ENCODE results near the gene TRAPPC5.

The TRAPPC5 gene

DNA sequence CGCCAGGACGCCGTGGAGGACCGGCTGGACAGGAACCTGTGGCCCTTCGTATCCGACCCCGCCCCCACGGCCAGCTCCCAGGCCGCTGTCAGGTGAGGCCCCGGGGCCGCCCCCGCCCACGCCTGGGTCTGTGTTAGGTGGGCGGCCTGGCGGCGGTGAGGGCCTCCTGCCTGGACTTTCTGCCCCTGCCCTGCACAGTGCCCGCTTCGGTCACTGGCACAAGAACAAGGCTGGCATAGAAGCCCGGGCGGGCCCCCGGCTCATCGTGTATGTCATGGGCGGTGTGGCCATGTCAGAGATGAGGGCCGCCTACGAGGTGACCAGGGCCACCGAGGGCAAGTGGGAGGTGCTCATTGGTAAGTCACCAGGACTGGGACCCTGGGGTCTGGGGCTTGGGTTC is 33.5 kb upstream of the TRAPPC5 start:
- H3F3A ChIP-seq (ENCODE audit: insufficient read depth, low read length) = no peaks in the 10 kb centered on the region
- no peaks in the 10 kb centered on the region for H3K4me1 ChIP-seq (ENCODE audit: low read length)
- H4K20me1 ChIP-seq (ENCODE audit: insufficient read depth, low read length) = no peaks in the 10 kb centered on the region
- H2AFZ ChIP-seq (ENCODE audit: low read length) = no peak overlapping the region
- H3K4me2 ChIP-seq (ENCODE audit: low read depth, low read length) = no peak overlapping the region
- H3K27me3 ChIP-seq (replicated peaks; ENCODE audit: insufficient read depth, low read length) = peaks cover 21% of the 10 kb centered on the region
- TF ChIP-seq, protein P1, sequence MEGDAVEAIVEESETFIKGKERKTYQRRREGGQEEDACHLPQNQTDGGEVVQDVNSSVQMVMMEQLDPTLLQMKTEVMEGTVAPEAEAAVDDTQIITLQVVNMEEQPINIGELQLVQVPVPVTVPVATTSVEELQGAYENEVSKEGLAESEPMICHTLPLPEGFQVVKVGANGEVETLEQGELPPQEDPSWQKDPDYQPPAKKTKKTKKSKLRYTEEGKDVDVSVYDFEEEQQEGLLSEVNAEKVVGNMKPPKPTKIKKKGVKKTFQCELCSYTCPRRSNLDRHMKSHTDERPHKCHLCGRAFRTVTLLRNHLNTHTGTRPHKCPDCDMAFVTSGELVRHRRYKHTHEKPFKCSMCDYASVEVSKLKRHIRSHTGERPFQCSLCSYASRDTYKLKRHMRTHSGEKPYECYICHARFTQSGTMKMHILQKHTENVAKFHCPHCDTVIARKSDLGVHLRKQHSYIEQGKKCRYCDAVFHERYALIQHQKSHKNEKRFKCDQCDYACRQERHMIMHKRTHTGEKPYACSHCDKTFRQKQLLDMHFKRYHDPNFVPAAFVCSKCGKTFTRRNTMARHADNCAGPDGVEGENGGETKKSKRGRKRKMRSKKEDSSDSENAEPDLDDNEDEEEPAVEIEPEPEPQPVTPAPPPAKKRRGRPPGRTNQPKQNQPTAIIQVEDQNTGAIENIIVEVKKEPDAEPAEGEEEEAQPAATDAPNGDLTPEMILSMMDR (IDR thresholded peaks at IDR 0.05; ENCODE audit: low read length) = no peak
- TF ChIP-seq EZH2 (optimal IDR thresholded peaks at IDR 0.05; ENCODE audit: low read depth, low read length) (no peak), EZH2phosphoT487 (IDR thresholded peaks at IDR 0.05; ENCODE audit: low read length) (no peak)
- no peaks in the 10 kb centered on the region for H3K36me3 ChIP-seq (replicated peaks; ENCODE audit: insufficient read depth, low read length)
- no peak overlapping the region for H3K9ac ChIP-seq (ENCODE audit: low read length)
- no peak for DNase-seq
- H3K4me3 ChIP-seq (ENCODE audit: low read length) = no peak overlapping the region
- no peaks in the 10 kb centered on the region for H3K79me2 ChIP-seq (ENCODE audit: low read length)
- H3K9me3 ChIP-seq (replicated peaks; ENCODE audit: insufficient read depth, low read length) = no peaks in the 10 kb centered on the region
- no peaks in the 10 kb centered on the region for H3K9me2 ChIP-seq (replicated peaks; ENCODE audit: insufficient read depth, low read length)
- H3K27ac ChIP-seq (ENCODE audit: low read length) = no peak overlapping the region

DNA sequence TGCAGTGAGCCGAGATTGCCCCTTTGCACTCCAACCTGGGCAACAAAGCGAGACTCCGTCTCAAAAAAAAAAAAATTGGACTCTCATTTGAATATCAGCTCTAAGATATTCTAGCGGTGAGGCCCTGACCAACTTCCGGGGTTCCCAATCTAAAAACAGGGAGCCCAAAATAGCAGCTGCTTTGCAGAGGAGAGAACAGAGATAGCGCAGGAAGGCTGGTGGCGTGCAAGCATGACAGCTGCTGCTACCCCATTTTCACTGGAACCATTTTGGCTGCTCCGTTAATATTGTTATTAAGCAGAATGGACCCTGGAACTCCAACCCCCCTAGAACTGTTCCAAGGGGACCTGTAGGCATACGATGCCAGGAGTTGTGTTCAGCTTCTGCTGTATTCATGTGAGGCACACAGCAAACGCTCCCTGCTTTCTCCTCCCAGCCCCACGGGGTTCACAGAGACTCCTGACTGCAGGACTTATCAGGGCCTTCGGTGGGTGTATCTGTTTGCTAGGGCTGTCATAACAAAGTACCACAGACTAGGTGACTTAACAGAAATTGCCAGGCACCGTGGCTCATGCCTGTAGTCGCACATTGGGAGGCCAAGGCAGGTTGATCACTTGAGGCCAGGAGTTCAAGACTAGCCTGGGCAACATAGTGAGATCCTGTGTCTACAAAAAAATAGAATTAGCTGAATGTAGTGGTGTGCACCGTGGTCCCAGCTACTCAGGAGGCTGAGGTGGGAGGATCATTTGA is 32.2 kb upstream of the TRAPPC5 start:
- TF ChIP-seq EZH2phosphoT487 (IDR thresholded peaks at IDR 0.05; ENCODE audit: low read length) (no peak), EZH2 (optimal IDR thresholded peaks at IDR 0.05; ENCODE audit: low read depth, low read length) (no peak)
- TF ChIP-seq, protein P1 (IDR thresholded peaks at IDR 0.05; ENCODE audit: low read length) = no peak
- Histone ChIP-seq H4K20me1 (ENCODE audit: insufficient read depth, low read length) (no peaks in the 10 kb centered on the region), H3K9me3 (replicated peaks; ENCODE audit: insufficient read depth, low read length) (no peaks in the 10 kb centered on the region), H3K9ac (ENCODE audit: low read length) (no peak overlapping the region), H3K9me2 (replicated peaks; ENCODE audit: insufficient read depth, low read length) (no peaks in the 10 kb centered on the region), H3K4me1 (ENCODE audit: low read length) (no peaks in the 10 kb centered on the region), H3K36me3 (replicated peaks; ENCODE audit: insufficient read depth, low read length) (no peaks in the 10 kb centered on the region), H3K27me3 (replicated peaks; ENCODE audit: insufficient read depth, low read length) (peaks cover 26% of the 10 kb centered on the region), H3K79me2 (ENCODE audit: low read length) (no peaks in the 10 kb centered on the region), H3K4me2 (ENCODE audit: low read depth, low read length) (no peak overlapping the region), H3K27ac (ENCODE audit: low read length) (no peak overlapping the region), H3F3A (ENCODE audit: insufficient read depth, low read length) (no peaks in the 10 kb centered on the region), H2AFZ (ENCODE audit: low read length) (no peak overlapping the region), H3K4me3 (ENCODE audit: low read length) (no peak overlapping the region)
- no peak for DNase-seq

DNA sequence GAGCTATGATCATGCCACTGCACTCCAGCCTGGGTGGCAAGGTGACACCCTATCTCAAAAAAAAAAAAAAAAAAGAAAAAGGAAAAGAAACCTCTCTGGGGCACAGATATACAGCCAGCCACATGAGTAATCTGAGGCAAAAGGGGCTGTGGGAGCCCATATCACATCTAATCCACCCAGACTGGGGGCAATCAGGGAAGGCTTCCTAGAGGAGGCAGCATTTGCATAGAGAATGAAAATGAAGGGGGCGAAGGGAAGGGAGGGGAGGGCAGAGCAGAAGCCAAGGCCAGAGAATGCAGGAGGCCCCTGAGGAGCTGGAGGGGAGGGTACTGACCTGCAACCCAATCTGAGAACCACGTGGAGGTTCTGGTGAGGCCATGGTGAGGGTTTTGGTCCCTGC is 30.5 kb upstream of the TRAPPC5 start:
- TF ChIP-seq, protein P1 (IDR thresholded peaks at IDR 0.05; ENCODE audit: low read length) = no peak
- TF ChIP-seq EZH2 (optimal IDR thresholded peaks at IDR 0.05; ENCODE audit: low read depth, low read length) (no peak), EZH2phosphoT487 (IDR thresholded peaks at IDR 0.05; ENCODE audit: low read length) (no peak)
- no peak for DNase-seq
- Histone ChIP-seq H4K20me1 (ENCODE audit: insufficient read depth, low read length) (no peaks in the 10 kb centered on the region), H3K9me3 (replicated peaks; ENCODE audit: insufficient read depth, low read length) (no peaks in the 10 kb centered on the region), H3K4me1 (ENCODE audit: low read length) (no peaks in the 10 kb centered on the region), H3K4me2 (ENCODE audit: low read depth, low read length) (no peak overlapping the region), H2AFZ (ENCODE audit: low read length) (no peak overlapping the region), H3K9me2 (replicated peaks; ENCODE audit: insufficient read depth, low read length) (no peaks in the 10 kb centered on the region), H3K27ac (ENCODE audit: low read length) (no peak overlapping the region), H3K36me3 (replicated peaks; ENCODE audit: insufficient read depth, low read length) (no peaks in the 10 kb centered on the region), H3F3A (ENCODE audit: insufficient read depth, low read length) (no peaks in the 10 kb centered on the region), H3K4me3 (ENCODE audit: low read length) (no peak overlapping the region), H3K27me3 (replicated peaks; ENCODE audit: insufficient read depth, low read length) (peaks cover 38% of the 10 kb centered on the region), H3K9ac (ENCODE audit: low read length) (no peak overlapping the region), H3K79me2 (ENCODE audit: low read length) (no peaks in the 10 kb centered on the region)
